Hematopoietic multipotent progenitor cell treated with erythropoietin and hydrocortisone succinate and interleukin-3 and kit ligand, for 4 days (in vitro differentiated cells): ENCODE data around the gene CEBPA.

Experiments
- DNase-seq: peaks from one replicate; pipeline ENCODE4 v3.0.0-alpha.2; 2015

CEBPA gene

GRCh38 chr19:33270769-33271168 lies 31.6 kb downstream of the CEBPA start:
- DNase-seq, result no peak

GRCh38 chr19:33269016-33269415 lies 33.3 kb downstream of the CEBPA start:
- DNase-seq, result no peak

- DNase-seq, result peak; percentile 62
Observed at GRCh38 chr19:33268162-33268991, 34.0 kb downstream of the CEBPA start.

- DNase-seq, result no peak
Observed at GRCh38 chr19:33267706-33268105, 34.6 kb downstream of the CEBPA start.

- peak; percentile 68 for DNase-seq
Observed at GRCh38 chr19:33266974-33267484, 35.3 kb downstream of the CEBPA start.

GRCh38 chr19:33264881-33265445 lies 37.4 kb downstream of the CEBPA start:
- DNase-seq, result no peak

GRCh38 chr19:33263325-33264023 lies 38.9 kb downstream of the CEBPA start:
- DNase-seq, result peak; percentile 89

- peak; percentile 32 for DNase-seq
Observed at GRCh38 chr19:33261511-33262189, 40.7 kb downstream of the CEBPA start.

GRCh38 chr19:33260628-33261418 lies 41.5 kb downstream of the CEBPA start:
- peak; percentile 93 for DNase-seq

GRCh38 chr19:33259539-33259938 lies 42.8 kb downstream of the CEBPA start:
- DNase-seq, result no peak

- no peak for DNase-seq
Observed at GRCh38 chr19:33257828-33258227, 44.5 kb downstream of the CEBPA start.

- no peak for DNase-seq
Observed at GRCh38 chr19:33256261-33256660, 46.1 kb downstream of the CEBPA start.

GRCh38 chr19:33255781-33256180 lies 46.6 kb downstream of the CEBPA start:
- no peak for DNase-seq

- no peak for DNase-seq
Observed at GRCh38 chr19:33254245-33254824, 48.0 kb downstream of the CEBPA start.

- DNase-seq, result no peak
Observed at GRCh38 chr19:33252971-33253370, 49.4 kb downstream of the CEBPA start.

- no peak for DNase-seq
Observed at GRCh38 chr19:33252418-33252962, 49.8 kb downstream of the CEBPA start.

GRCh38 chr19:33251526-33252090 lies 50.7 kb downstream of the CEBPA start:
- no peak for DNase-seq

GRCh38 chr19:33251076-33251475 lies 51.3 kb downstream of the CEBPA start:
- no peak for DNase-seq

- DNase-seq, result no peak
Observed at GRCh38 chr19:33250500-33250899, 51.8 kb downstream of the CEBPA start.
